ENCODE results near the gene RPS21. TPM values are rescaled to one million over a fixed set of nuclear protein-coding genes. Genes with fewer than 3 reads are reported as not detected.

The RPS21 gene
- total and polyA plus RNA-seq, 2 of the 13 experiments (the other 11 are each of a cell fraction or from before 2014, with no cell fraction given) = 2,647 to 11,063 TPM

- TF ChIP-seq ZNF768 (CRISPR knock-in tag; IDR thresholded peaks at IDR 0.05) (no peak), FOSL1 (CRISPR knock-in tag; IDR thresholded peaks at IDR 0.05; ENCODE audit: borderline replicate concordance) (no peak), AKAP8 (CRISPR knock-in tag; IDR thresholded peaks at IDR 0.05) (0 out of 2 replicates have a peak, but pooled peaks have one; percentile 44), ZNF142 (CRISPR knock-in tag; IDR thresholded peaks at IDR 0.05) (no peak), RARA (CRISPR knock-in tag; IDR thresholded peaks at IDR 0.05) (no peak), CAMTA2 (CRISPR knock-in tag; IDR thresholded peaks at IDR 0.05; ENCODE audit: borderline replicate concordance) (no peak), ZNF704 (CRISPR knock-in tag; IDR thresholded peaks at IDR 0.05; ENCODE audit: borderline replicate concordance) (no peak), DZIP1 (CRISPR knock-in tag; IDR thresholded peaks at IDR 0.05) (peak; percentile 59; the same call in 1 of the 2 replicates), ZBTB33 (CRISPR knock-in tag; IDR thresholded peaks at IDR 0.05) (no peak), FOXP1 (IDR thresholded peaks at IDR 0.05) (no peak), FOXP1 (CRISPR knock-in tag; IDR thresholded peaks at IDR 0.05) (no peak), MTA3 (CRISPR knock-in tag; IDR thresholded peaks at IDR 0.05) (no peak), KDM5B (CRISPR knock-in tag; IDR thresholded peaks at IDR 0.05; ENCODE audit: borderline replicate concordance) (no peak)
These were observed 42.8 kb downstream of the RPS21 start (continued) for GRCh38 chr20:62429455-62430310.

All from HepG2 (cell line).